Panc1 (cell line): ENCODE results near the gene FAM13A. TPM values are rescaled to one million over a fixed set of nuclear protein-coding genes. Genes with fewer than 3 reads are reported as not detected.

Experiments
- ATAC-seq: fragments of 200-7000 bp; cut with Tn5 transposase; 2 replicates; pipeline ENCODE4 v1.9.1; 2020; ENCODE audit warnings: mild to moderate bottlenecking, moderate library complexity
- BruUV-seq: library from RNA; stranded (reverse); fragments of 400-500 nt; replicated peaks from 2 replicates; lab custom pipeline; 2021; lab: Mats Ljungman, UMichigan
- CTCF ChIA-PET: fragments of 300-600 bp; sonication (Branson Sonifier 250); formaldehyde crosslinking; loops from one replicate; lab custom pipeline; 2022; ENCODE audit warnings: antibody characterized with exemption; lab: Charles Lee
- POLR2A ChIA-PET: fragments of 300-600 bp; sonication (Branson Sonifier 250); formaldehyde crosslinking; loops from one replicate; lab custom pipeline; 2022; ENCODE audit warnings: antibody characterized with exemption; lab: Charles Lee
- DNase-seq: peaks from one replicate; pipeline ENCODE4 v3.0.0-alpha.2; 2010; ENCODE audit warnings: low read depth, low spot score
- H3K27ac ChIP-seq: 2 replicates; pipeline ENCODE4 v1.5.1; 2011; ENCODE audit warnings: mild to moderate bottlenecking, low read length, inconsistent platforms
- H3K27me3 ChIP-seq: fragments of 200-500 bp; sonication (Bioruptor generic); 2 replicates; pipeline ENCODE4 v1.6.0; 2014; ENCODE audit warnings: low read length, inconsistent platforms; ENCODE audit not compliant: control insufficient read depth, insufficient read depth
- H3K36me3 ChIP-seq: fragments of 200-500 bp; sonication (Bioruptor generic); 2 replicates; pipeline ENCODE4 v1.5.1; 2014; ENCODE audit warnings: inconsistent platforms, mild to moderate bottlenecking, low read length, moderate library complexity; ENCODE audit not compliant: control insufficient read depth, insufficient read depth
- H3K4me1 ChIP-seq: 2 replicates; pipeline ENCODE4 v1.5.1; 2011; ENCODE audit warnings: inconsistent platforms, mild to moderate bottlenecking, low read length, moderate library complexity; ENCODE audit not compliant: control insufficient read depth, insufficient read depth
- H3K4me3 ChIP-seq, 2 experiments: 2 replicates each; pipeline ENCODE4 v1.5.1; 2011 to 2012; ENCODE audit warnings: low read depth in 2 of 2, low read length in 2 of 2, mild to moderate bottlenecking in 2 of 2, inconsistent platforms in 1 of 2, moderate library complexity in 1 of 2
- H3K9me3 ChIP-seq: fragments of 200-500 bp; sonication (Bioruptor generic); 2 replicates; pipeline ENCODE4 v1.5.1; 2014; ENCODE audit warnings: low read depth, mild to moderate bottlenecking, inconsistent platforms, low read length, moderate library complexity; ENCODE audit not compliant: control insufficient read depth, insufficient read depth
- CTCF ChIP-seq: fragments of 450-650 bp; IDR thresholded peaks from 2 replicates; pipeline ENCODE4 v1.5.1; 2017; ENCODE audit warnings: mild to moderate bottlenecking
- POLR2AphosphoS5 ChIP-seq: IDR thresholded peaks from 2 replicates; pipeline ENCODE4 v1.6.1; 2012; ENCODE audit warnings: mild to moderate bottlenecking, low read depth, low read length, moderate library complexity
- REST ChIP-seq, 2 experiments: IDR thresholded peaks; 2 replicates each; pipeline ENCODE4 v1.6.1; 2011 to 2012; ENCODE audit warnings: low read depth in 2 of 2, control low read depth in 1 of 2, low read length in 1 of 2, mild to moderate bottlenecking in 1 of 2, moderate library complexity in 1 of 2; ENCODE audit not compliant: insufficient read depth in 1 of 2
- SIN3A ChIP-seq: IDR thresholded peaks from 2 replicates; pipeline ENCODE4 v1.6.1; 2012; ENCODE audit warnings: low read depth, mild to moderate bottlenecking, low read length, moderate library complexity, borderline replicate concordance; ENCODE audit not compliant: insufficient read depth
- TCF7L2 ChIP-seq: IDR thresholded peaks from 2 replicates; pipeline ENCODE4 v1.6.1; 2011; ENCODE audit warnings: mild to moderate bottlenecking, low read depth, low read length, inconsistent platforms
- in situ Hi-C: cut with HindIII; loops from 2 replicates; pipeline ENCODE4 v1.10.0; 2016; ENCODE audit warnings: low sequenced_read_pairs, low pct_unique_long_range_greater_than_20kb
- intact Hi-C: fragments of 100-400 bp; cut with micrococcal nuclease; formaldehyde crosslinking; loops from one replicate; pipeline ENCODE4 v1.10.0; 2022; ENCODE audit not compliant: unreplicated experiment
- total RNA-seq: library from RNA; stranded (reverse); gene quantifications from one replicate; pipeline ENCODE4 v1.2.1, GENCODE V29; 2021; ENCODE audit not compliant: unreplicated experiment

The FAM13A gene
- total RNA-seq, 1 experiment from 2014 or later = 5.8 TPM

DNA sequence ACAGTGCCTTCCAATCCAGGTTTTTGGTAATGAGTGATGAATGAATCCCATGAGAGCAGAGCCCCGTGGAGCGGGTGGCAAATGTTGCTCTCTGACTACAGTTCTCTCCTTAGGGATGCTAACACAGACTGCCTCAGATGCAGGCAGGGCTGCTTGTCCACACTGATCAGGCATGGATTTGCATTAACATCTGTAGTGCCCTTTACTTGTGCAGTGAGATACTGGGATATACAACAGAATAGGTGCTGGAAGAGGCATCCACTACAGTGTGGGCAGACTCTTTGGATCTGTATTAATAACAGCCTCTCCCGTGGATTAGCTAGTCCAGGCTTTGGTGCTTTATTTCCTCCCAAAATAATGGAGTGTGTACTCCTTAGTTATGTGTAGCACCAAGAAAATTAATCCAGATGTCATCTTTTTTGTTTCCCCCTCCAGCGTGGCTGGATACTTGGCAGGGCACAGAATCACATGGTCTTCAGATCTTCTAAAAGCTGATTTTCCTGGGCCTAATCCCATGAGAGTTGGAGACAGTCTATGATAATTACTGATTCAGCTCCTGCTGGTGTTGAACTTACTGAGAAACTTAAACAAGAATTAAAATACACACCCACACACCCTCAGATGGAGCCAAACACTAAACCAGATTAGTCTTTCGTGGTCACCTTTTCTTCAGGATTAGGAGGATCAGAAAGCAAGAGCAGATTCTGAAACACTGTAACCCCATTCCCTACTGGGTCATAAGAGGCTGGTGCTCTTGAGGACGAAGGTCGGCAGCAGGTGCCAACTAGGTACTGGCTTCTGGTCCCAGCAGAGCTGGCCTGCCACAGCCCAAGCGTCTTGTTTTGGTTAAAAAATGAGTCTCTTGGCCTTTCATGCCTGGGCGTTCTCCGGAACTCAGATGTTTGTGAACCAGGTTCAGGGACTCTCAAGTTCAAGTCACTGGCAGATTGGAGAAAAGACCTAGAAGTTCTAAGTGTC lies 336.2 kb downstream of the FAM13A start:
- ATAC-seq (no peak), DNase-seq (no peak)
- no TSS peak for BruUV-seq
- in situ Hi-C loops = no loop called here
- intact Hi-C loops = no loop called here
- Histone ChIP-seq H3K27ac (no peak overlapping the region), H3K36me3 (no peaks in the 10 kb centered on the region), H3K9me3 (no peaks in the 10 kb centered on the region), H3K27me3 (no peaks in the 10 kb centered on the region), H3K4me1 (no peaks in the 10 kb centered on the region), H3K4me3 (no peak overlapping the region)
- TF ChIP-seq CTCF = no peak
- TF ChIP-seq POLR2AphosphoS5 = no peak
- no peak for TF ChIP-seq REST (IDR thresholded peaks at IDR 0.05; ENCODE audit: insufficient read depth in 1 of 2, low read depth in 2 of 2, low read length in 1 of 2)
- TF ChIP-seq SIN3A = no peak
- no peak for TF ChIP-seq TCF7L2
- ChIA-PET CTCF (no interaction called here), POLR2A (no interaction called here)

- ChIA-PET CTCF (no interaction called here), POLR2A (no interaction called here)
- TF ChIP-seq POLR2AphosphoS5 = no peak
- no peak overlapping the region for H3K27ac ChIP-seq
- no peaks in the 10 kb centered on the region for H3K36me3 ChIP-seq
- no TSS peak for BruUV-seq
- no peak for ATAC-seq
- DNase-seq = no peak
- H3K4me3 ChIP-seq = no peak overlapping the region
- no peaks in the 10 kb centered on the region for H3K27me3 ChIP-seq
- no peaks in the 10 kb centered on the region for H3K4me1 ChIP-seq
- intact Hi-C loops = no loop called here
- in situ Hi-C loops = no loop called here
- no peaks in the 10 kb centered on the region for H3K9me3 ChIP-seq
Observed at GRCh38 chr4:88719381-88719780, 337.6 kb downstream of the FAM13A start.

DNA sequence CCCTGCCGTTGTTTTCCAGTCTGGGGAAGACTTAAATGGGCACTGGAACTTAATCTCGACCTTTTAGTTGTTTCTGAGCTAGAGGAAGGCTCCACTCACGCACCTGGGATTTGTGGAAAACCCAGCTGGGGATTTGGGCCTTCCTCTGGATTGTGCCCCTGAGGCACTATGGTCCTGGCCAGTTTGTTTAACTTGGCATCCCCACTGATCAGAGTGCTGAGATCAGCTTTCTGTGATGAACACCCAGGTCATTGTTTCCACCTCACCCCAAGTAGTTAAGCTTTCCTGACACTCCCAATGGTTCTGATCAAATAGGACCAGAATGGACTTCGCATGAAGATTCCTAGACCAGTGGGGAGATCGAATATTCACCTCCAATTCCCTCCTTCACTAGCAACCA lies 338.9 kb downstream of the FAM13A start:
- no TSS peak for BruUV-seq
- Histone ChIP-seq H3K9me3 (no peaks in the 10 kb centered on the region), H3K27ac (no peak overlapping the region), H3K36me3 (no peaks in the 10 kb centered on the region), H3K4me1 (no peaks in the 10 kb centered on the region), H3K27me3 (no peaks in the 10 kb centered on the region), H3K4me3 (no peak overlapping the region)
- no peak for DNase-seq
- in situ Hi-C loops (no loop called here), intact Hi-C loops (no loop called here)
- no peak for ATAC-seq
- TF ChIP-seq POLR2AphosphoS5 (no peak), REST (IDR thresholded peaks at IDR 0.05; ENCODE audit: insufficient read depth in 1 of 2, low read depth in 2 of 2, low read length in 1 of 2) (no peak)
- ChIA-PET POLR2A (no interaction called here), CTCF (no interaction called here)
